Omental fat pad (tissue), 4 donors: Measurements from ENCODE around the gene TCFL5. TPM values are rescaled to one million over a fixed set of nuclear protein-coding genes. Genes with fewer than 3 reads are reported as not detected.

ENCODE experiments used
- ATAC-seq: fragments of 150-250 bp; one replicate; pipeline ENCODE4 v1.9.1; 2016; ENCODE audit warnings: mild to moderate bottlenecking, moderate library complexity; ENCODE audit not compliant: low FRiP score
- DNase-seq: peaks from one replicate; pipeline ENCODE4 v3.0.0-alpha.2; 2019; ENCODE audit warnings: low spot score
- CTCF ChIP-seq, 3 donors: fragments of 450-650 bp; IDR thresholded peaks; one replicate each; pipeline ENCODE4 v1.5.1; 2016 to 2017; ENCODE audit warnings: antibody characterized with exemption in 3 of 3, mild to moderate bottlenecking in 3 of 3, moderate library complexity in 2 of 3
- total RNA-seq, 4 donors: library from RNA; depleted of rRNA; stranded (reverse); fragments of >200 nt; gene quantifications; one replicate each; pipeline ENCODE4 v1.1.0, GENCODE V29; 2016

The TCFL5 gene
- total RNA-seq, 4 donors from 2014 or later, result 6.1 to 7.7 (median 6.3) TPM

DNA sequence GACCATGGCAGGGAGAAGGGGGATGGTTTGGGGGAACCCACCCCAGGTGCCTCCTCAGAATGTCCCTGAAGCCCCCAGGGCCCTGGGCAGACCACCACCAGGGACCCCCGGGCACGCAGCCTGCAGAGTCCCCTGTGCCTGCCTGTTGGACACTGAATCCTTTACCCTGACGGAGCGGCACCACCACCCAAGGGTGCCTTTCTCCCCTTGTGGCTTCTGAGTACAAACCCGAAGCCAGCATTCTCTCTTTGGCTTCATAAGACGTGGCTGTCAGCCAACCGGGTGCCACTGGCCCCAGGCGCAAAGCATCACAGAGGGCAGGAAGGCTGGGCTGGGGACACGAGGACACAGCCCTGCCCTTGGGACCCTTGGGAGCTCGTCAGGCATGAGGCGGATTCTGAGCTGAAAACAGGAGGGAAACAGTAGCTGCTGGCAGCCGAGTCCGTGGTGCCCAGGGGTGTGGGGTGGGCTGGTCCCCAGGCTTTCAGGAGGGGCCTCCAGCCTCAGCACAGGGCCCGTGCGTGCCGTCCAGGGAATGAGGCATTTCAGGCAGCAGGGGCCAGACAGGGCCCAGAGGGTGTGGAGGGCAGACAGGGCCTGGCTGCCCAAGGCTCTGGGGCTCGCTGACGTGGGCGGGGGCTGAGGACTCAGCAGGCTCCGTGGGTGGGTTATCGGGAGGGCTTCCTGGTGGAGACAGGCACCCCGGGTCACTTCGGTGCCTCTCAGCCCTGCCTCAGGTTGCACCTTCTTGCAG, 41.2 kb downstream of the TCFL5 start:
- no peak for ATAC-seq

DNA sequence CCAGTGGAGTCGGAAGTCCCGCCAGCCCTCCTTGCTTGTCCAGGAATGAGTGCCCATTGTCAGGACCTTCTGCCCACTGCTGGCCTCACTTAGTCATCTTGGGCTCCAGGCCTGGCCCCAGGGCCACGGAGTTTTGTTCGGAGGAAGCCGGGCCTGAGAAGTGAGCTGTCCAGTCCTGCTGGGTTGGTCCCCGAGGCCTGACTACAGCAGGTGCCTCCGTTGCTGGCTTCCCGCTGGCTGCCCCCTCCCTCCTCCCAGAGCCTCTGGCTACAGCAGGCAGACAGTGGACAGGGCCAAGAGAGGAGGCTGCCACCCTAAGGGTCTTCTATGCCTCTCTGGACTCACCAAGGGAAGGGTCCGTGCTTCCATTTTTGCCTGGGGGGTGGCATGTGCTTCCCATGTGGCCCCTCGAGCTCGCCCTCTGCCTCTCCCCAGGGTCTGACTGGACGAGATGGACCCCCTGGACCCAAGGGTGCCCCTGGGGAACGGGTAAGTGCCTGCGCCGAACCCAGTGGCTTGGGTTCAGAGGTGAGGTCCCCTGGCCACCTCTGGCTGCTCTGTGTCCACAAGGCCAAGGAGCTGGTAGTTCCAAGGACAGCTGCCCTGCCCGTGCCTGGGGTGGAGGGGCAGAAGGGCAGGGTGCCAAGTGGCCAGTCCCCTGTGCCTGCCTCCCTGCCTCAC, 42.0 kb downstream of the TCFL5 start:
- TF ChIP-seq CTCF (IDR thresholded peaks at IDR 0.05), result no peak
- ATAC-seq (no peak), DNase-seq (no peak)

More for the DNA sequence above, 41.2 kb downstream of the TCFL5 start:
- no peak for DNase-seq
- TF ChIP-seq CTCF (IDR thresholded peaks at IDR 0.05), result no peak

DNA sequence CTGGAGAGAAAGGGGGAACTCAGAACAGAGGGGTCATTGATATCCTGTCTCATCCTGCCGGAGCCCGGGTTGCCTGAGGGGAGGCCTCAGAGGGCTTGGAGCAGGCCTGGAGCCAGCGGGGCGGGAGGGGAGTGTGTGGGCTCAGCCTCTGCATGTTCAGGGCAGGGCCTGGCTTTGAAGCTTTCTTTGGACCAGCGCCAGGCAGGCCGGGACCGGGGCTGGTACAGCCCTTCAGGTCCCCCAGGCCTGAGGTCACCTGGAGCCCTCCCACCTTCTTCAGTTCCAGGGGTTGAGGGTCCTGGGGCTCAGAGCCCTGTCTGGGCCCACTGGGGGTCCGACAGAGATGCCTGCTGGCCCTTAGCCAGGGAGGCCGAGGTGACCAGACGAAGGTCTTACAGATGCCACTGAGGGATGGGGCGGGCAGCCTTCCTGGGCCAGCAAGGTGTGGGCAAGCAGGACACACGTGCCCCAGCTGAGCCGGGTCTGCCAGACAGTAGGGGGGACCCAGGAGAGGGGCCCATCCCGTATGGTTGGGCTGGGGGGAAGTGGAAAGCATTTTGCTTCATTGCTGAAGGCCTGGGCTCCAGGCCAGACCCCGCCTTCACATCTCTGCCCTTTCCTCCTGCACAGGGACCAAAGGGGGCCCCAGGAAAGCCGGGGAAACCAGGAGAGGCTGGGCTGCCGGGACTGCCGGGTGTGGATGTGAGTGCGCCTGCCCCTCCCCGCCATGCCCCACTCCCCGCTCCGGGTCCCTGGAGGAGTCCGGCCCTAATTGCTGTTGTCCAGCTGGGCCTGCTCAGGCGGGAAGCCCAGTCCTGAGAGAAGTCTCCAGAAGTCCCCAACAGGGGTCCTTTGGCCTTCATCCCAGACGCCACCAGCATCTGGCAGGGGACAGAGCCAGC, 42.8 kb downstream of the TCFL5 start:
- ATAC-seq (no peak), DNase-seq (no peak)
- no peak for TF ChIP-seq CTCF (IDR thresholded peaks at IDR 0.05)

DNA sequence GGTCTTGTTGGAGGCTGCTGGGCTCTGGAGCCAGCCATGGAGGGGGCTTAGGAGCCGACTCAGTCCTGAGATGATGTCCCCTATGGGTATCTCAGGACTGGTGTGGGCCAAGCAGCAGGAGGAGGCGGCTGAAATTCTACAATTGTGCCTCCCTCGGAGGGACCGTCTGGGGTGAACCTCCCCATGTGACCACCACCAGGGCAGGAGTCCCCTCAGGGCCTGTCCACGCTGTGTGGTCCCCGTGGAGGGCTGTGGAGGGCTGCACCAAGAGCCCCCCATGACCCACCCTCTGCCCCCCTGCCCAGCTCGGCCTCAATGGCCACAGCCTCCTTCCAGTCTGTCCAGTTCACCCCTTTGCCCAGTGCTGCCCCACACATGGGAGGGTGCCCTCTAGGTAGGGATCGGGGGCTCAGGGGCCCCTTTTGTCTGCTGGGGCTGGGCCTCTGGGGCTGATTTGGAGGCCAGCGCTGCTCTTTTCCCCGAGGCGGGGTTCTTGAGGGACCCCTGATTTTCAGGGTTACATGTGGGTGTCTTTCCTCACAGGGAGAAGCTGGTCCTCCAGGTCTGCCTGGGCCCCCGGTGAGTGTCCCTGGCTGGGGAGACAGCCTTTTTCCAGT, 43.5 kb downstream of the TCFL5 start:
- TF ChIP-seq CTCF (IDR thresholded peaks at IDR 0.05), result no peak
- no peak for ATAC-seq

DNA sequence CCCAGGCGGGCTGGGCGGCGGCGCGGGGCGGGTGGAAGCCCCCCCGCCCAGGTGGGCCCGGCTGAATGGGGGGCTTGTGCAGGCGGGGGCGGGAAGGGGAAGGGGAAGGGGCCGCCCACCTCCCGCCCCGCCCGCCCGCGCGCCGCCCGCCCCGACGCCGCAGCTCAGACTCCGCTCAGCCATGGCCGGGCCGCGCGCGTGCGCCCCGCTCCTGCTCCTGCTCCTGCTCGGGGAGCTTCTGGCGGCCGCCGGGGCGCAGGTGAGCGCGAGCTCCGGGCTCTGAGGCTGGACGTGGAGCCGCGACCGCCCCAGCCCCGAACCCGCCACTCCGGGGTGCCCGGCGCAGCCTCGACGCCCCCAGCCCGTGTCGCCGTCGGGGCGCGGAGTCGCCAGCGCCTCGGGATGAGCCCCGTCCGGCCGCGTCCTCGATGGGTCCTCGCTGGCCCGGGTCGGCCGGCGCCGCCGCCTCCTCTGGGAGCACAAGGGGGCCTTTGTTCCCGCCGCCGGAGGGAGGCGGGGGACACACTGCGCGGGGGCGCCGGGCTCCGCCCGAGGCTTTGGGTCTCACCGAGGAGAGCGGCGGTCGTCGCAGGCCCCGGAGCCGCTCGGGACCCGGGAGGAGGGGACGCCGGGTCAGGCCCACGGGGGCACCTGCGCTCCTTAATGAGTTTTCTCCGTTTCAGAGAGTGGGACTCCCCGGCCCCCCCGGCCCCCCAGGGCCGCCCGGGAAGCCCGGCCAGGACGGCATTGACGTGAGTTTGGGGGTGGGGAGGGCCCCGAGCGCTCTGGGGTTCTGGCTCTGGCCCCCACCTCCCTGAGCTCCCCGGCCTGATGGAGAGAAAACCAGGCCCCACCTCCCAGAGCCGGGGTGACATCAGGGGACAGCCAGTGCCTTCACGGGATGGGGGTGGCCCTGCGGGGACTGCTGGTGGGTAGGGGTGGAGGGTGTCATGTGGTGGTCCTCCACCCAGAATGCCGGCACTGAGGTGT, 44.4 kb downstream of the TCFL5 start, which contains the start of gene COL9A3:
TSS of gene COL9A3 (plus strand) at position 167 of the 990 bp plus-strand sequence. CDS start at position 182, 15 bp downstream.
- TF ChIP-seq CTCF (IDR thresholded peaks at IDR 0.05), result no peak
- DNase-seq, result no peak
- ATAC-seq, result no peak

More for the DNA sequence above, 43.5 kb downstream of the TCFL5 start:
- no peak for DNase-seq
